IMR-90 (cell line): ENCODE measurements around the gene PTPRN2. TPM values are rescaled to one million over a fixed set of nuclear protein-coding genes. Genes with fewer than 3 reads are reported as not detected.

Experiments
- ATAC-seq: fragments of 200-7000 bp; cut with Tn5 transposase; 2 replicates; pipeline ENCODE4 v1.9.1; 2020; ENCODE audit warnings: low read depth, mild to moderate bottlenecking, moderate library complexity
- BruUV-seq: library from RNA; stranded (reverse); fragments of 400-500 nt; replicated peaks from 2 replicates; lab custom pipeline; 2021; lab: Mats Ljungman, UMichigan
- CTCF ChIA-PET: fragments of 300-600 bp; formaldehyde crosslinking; extraction: SDS; loops from one replicate; lab custom pipeline; 2021; ENCODE audit warnings: antibody characterized with exemption; lab: Yijun Ruan, JAX
- POLR2A ChIA-PET: fragments of 300-600 bp; sonication (Branson Sonifier 250); formaldehyde crosslinking; loops from one replicate; lab custom pipeline; 2022; ENCODE audit warnings: antibody characterized with exemption; ENCODE audit not compliant: unreplicated experiment; lab: Charles Lee
- DNase-seq: peaks from one replicate; pipeline ENCODE4 v3.0.0; 2013
- H2AFZ ChIP-seq: replicated peaks from 2 replicates; pipeline ENCODE3; 2013; ENCODE audit warnings: low read length, mild to moderate bottlenecking; ENCODE audit not compliant: poor library complexity
- H2AK5ac ChIP-seq: 2 replicates; pipeline ENCODE4 v1.6.1; 2013; ENCODE audit warnings: low read depth, low read length, inconsistent platforms
- H2AK9ac ChIP-seq: replicated peaks from 2 replicates; pipeline ENCODE3; 2013; ENCODE audit warnings: mild to moderate bottlenecking, low read depth, low read length, moderate library complexity; ENCODE audit not compliant: poor library complexity
- H2BK120ac ChIP-seq: 2 replicates; pipeline ENCODE4 v1.6.1; 2013; ENCODE audit warnings: low read depth, low read length, inconsistent platforms
- H2BK15ac ChIP-seq: 3 replicates; pipeline ENCODE4 v1.6.1; 2013; ENCODE audit warnings: low read depth, low read length, inconsistent platforms
- H2BK20ac ChIP-seq: 2 replicates; pipeline ENCODE4 v1.6.1; 2013; ENCODE audit warnings: low read depth, mild to moderate bottlenecking, inconsistent platforms, low read length, moderate library complexity
- H2BK5ac ChIP-seq: 2 replicates; pipeline ENCODE4 v1.6.1; 2013; ENCODE audit warnings: mild to moderate bottlenecking, low read depth, low read length, inconsistent platforms; ENCODE audit not compliant: poor library complexity, severe bottlenecking
- H3K14ac ChIP-seq: replicated peaks from 2 replicates; pipeline ENCODE4 v1.6.1; 2013; ENCODE audit warnings: low read depth, low read length, inconsistent platforms
- H3K18ac ChIP-seq: 2 replicates; pipeline ENCODE4 v1.6.1; 2013; ENCODE audit warnings: low read depth, low read length, control low read depth
- H3K23ac ChIP-seq: 2 replicates; pipeline ENCODE4 v1.6.1; 2013; ENCODE audit warnings: low read depth, low read length, inconsistent platforms
- H3K27ac ChIP-seq: 2 replicates; pipeline ENCODE4 v1.5.1; 2013; ENCODE audit warnings: mild to moderate bottlenecking, control low read depth, low read length; ENCODE audit not compliant: insufficient read depth
- H3K27me3 ChIP-seq: 2 replicates; pipeline ENCODE4 v1.6.1; 2013; ENCODE audit warnings: low read length; ENCODE audit not compliant: control insufficient read depth, insufficient read depth
- H3K36me3 ChIP-seq: 2 replicates; pipeline ENCODE4 v1.6.1; 2013; ENCODE audit warnings: low read length, mixed read lengths; ENCODE audit not compliant: control insufficient read depth, insufficient read depth
- H3K4ac ChIP-seq: 2 replicates; pipeline ENCODE4 v1.6.1; 2013; ENCODE audit warnings: low read depth, low read length, inconsistent platforms
- H3K4me1 ChIP-seq: 2 replicates; pipeline ENCODE4 v1.6.1; 2013; ENCODE audit warnings: low read length, mixed read lengths; ENCODE audit not compliant: control insufficient read depth, insufficient read depth
- H3K4me2 ChIP-seq: 2 replicates; pipeline ENCODE4 v1.6.1; 2013; ENCODE audit warnings: low read depth, mild to moderate bottlenecking, control low read depth, low read length, moderate library complexity
- H3K4me3 ChIP-seq: 2 replicates; pipeline ENCODE4 v1.5.1; 2013; ENCODE audit warnings: low read depth, mild to moderate bottlenecking, control low read depth, low read length, moderate library complexity; ENCODE audit not compliant: insufficient read depth
- H3K56ac ChIP-seq: 2 replicates; pipeline ENCODE4 v1.6.1; 2013; ENCODE audit warnings: low read length, inconsistent platforms; ENCODE audit not compliant: insufficient read depth; ENCODE audit errors: extremely low read depth
- H3K79me1 ChIP-seq, 2 experiments: 2 replicates each; pipeline ENCODE4 v1.6.1; 2013; ENCODE audit warnings: low read length in 2 of 2, inconsistent platforms in 1 of 2, low read depth in 1 of 2
- H3K9ac ChIP-seq: 2 replicates; pipeline ENCODE4 v1.6.1; 2013; ENCODE audit warnings: low read depth, low read length, control low read depth
- H3K9me1 ChIP-seq: 2 replicates; pipeline ENCODE4 v1.6.1; 2013; ENCODE audit warnings: low read length, inconsistent platforms; ENCODE audit not compliant: insufficient read depth
- H3K9me3 ChIP-seq: 2 replicates; pipeline ENCODE4 v1.6.1; 2013; ENCODE audit warnings: low read length; ENCODE audit not compliant: control insufficient read depth, insufficient read depth
- H4K20me1 ChIP-seq: 2 replicates; pipeline ENCODE4 v1.6.1; 2013; ENCODE audit warnings: low read length, inconsistent platforms; ENCODE audit not compliant: insufficient read depth
- H4K5ac ChIP-seq: 2 replicates; pipeline ENCODE4 v1.6.1; 2013; ENCODE audit warnings: mild to moderate bottlenecking, low read depth, low read length, control low read depth
- H4K8ac ChIP-seq, 2 experiments: 2 replicates each; pipeline ENCODE4 v1.6.1; 2013; ENCODE audit warnings: low read depth in 2 of 2, low read length in 2 of 2, control low read depth in 1 of 2, inconsistent platforms in 1 of 2
- H4K91ac ChIP-seq: 2 replicates; pipeline ENCODE4 v1.6.1; 2013; ENCODE audit warnings: low read depth, low read length, inconsistent platforms; ENCODE audit not compliant: insufficient read depth
- BHLHE40 ChIP-seq: fragments of 150-350 bp; IDR thresholded peaks from 2 replicates; pipeline ENCODE4 v1.6.1; 2016; ENCODE audit warnings: mild to moderate bottlenecking, low read depth, low read length
- CHD1 ChIP-seq: IDR thresholded peaks from 2 replicates; pipeline ENCODE4 v1.6.1; 2012; ENCODE audit warnings: low read depth, low read length, improper control_type of control experiment
- MXI1 ChIP-seq: IDR thresholded peaks from 2 replicates; pipeline ENCODE4 v1.6.1; 2012; ENCODE audit warnings: low read depth, mild to moderate bottlenecking, low read length, moderate library complexity, borderline replicate concordance
- NFE2L2 ChIP-seq: fragments of 150-350 bp; IDR thresholded peaks from 2 replicates; pipeline ENCODE4 v1.6.1; 2016; ENCODE audit warnings: low read depth, mild to moderate bottlenecking, low read length
- WGBS, 2 experiments: methylation state at CpG; one replicate each; pipeline versions ENCODE4 v1.1.5 to v1.1.7; 2013; ENCODE audit warnings: missing lambda C conversion rate in 2 of 2; ENCODE audit not compliant: insufficient read length in 1 of 2; ENCODE audit errors: extremely low coverage in 2 of 2; 5-methylcytosine and 5-hydroxymethylcytosine counted together
- dilution Hi-C: fragments of 300-500 bp; cut with HindIII; formaldehyde crosslinking; loops from one replicate; pipeline ENCODE4 v1.14.3; 2018; ENCODE audit warnings: low sequenced_read_pairs; ENCODE audit not compliant: unreplicated experiment
- in situ Hi-C: fragments of 300-500 bp; cut with MboI; formaldehyde crosslinking; loops from 3 replicates; pipeline ENCODE4 v1.14.3; 2019; ENCODE audit warnings: low sequenced_read_pairs, inconsistent platforms, mixed read lengths
- intact Hi-C: fragments of 100-400 bp; cut with micrococcal nuclease; formaldehyde crosslinking; loops from 2 replicates; pipeline ENCODE4 v1.10.0; 2022
- polyA plus RNA-seq, 3 experiments: library from polyadenylated mRNA; depleted of rRNA; stranded (reverse); fragments of >200 nt; gene quantifications; 2 replicates each; pipeline ENCODE4 v1.2.3, GENCODE V29; 2012; ENCODE audit warnings: low replicate concordance in 1 of 3
- total RNA-seq: library from RNA; depleted of rRNA; stranded (reverse); fragments of >200 nt; gene quantifications from 2 replicates; pipeline ENCODE4 v1.2.3, GENCODE V29; 2012

The PTPRN2 gene
- total and polyA plus RNA-seq, 2 of the 4 experiments (the other 2 are of a cell fraction), result 0.03 TPM; not detected in 1

DNA sequence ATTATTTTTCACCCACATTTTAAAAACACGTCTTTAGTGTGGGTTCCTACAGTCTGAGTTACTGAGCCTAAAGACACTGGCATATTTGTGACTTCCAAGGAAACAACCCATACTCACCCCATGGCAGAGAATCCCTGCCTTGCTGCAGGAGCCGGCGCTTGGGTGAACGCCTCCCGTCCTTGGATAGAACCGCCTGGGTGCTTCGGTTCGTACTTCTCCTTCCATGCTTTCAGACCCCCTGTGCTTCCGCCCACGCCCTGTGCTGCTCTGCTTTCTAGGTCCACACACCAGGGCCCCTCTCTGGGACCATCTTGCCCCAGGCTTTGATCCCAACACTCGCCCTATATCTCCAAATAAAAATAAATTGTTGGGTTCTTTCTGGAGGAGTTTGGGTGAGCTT, 125.8 kb downstream of the PTPRN2 start:
- Histone ChIP-seq H3K79me1 (no peaks in the 10 kb centered on the region), H2AK5ac (no peak overlapping the region), H3K27ac (no peak overlapping the region), H2BK5ac (no peak overlapping the region), H4K91ac (no peak overlapping the region), H3K18ac (no peak overlapping the region), H3K27me3 (no peaks in the 10 kb centered on the region), H3K9ac (no peak overlapping the region), H3K4ac (no peak overlapping the region), H2AK9ac (no peak overlapping the region), H3K4me2 (no peak overlapping the region), H3K56ac (no peak overlapping the region), H2BK20ac (no peak overlapping the region), H4K8ac (no peak overlapping the region), H2AFZ (no peak overlapping the region), H3K4me1 (no peaks in the 10 kb centered on the region), H3K4me3 (no peak overlapping the region), H3K9me1 (no peaks in the 10 kb centered on the region), H4K20me1 (no peaks in the 10 kb centered on the region), H3K9me3 (peaks cover 44% of the 10 kb centered on the region), H3K14ac (no peak overlapping the region), H3K23ac (no peak overlapping the region), H3K36me3 (no peaks in the 10 kb centered on the region), H2BK15ac (no peak overlapping the region), H2BK120ac (no peak overlapping the region), H4K5ac (no peak overlapping the region)
- dilution Hi-C loops (no loop called here), in situ Hi-C loops (no loop called here), intact Hi-C loops (no loop called here)
- CTCF ChIA-PET, result no interaction called here
- no peak for DNase-seq
- no peak for ATAC-seq
- 79% methylated on average over 7 of the region's 11 CpGs; no CpG with 5 or more reads in 1 of the 2 experiments for WGBS, 2 experiments
- no TSS peak for BruUV-seq
- POLR2A ChIA-PET, result no interaction called here
- TF ChIP-seq MXI1, result no peak
- TF ChIP-seq CHD1, result no peak
- TF ChIP-seq BHLHE40, result no peak
- no peak for TF ChIP-seq NFE2L2
